HG03558 (cell line): ENCODE data around the gene TMEM134.

ENCODE experiments used
- ATAC-seq: cut with Tn5 transposase; IDR thresholded peaks from one replicate; pipeline ENCODE4 v1.9.1; 2021; ENCODE audit warnings: moderate number of reproducible peaks; ENCODE audit not compliant: unreplicated experiment; ENCODE audit errors: extremely low read depth

The TMEM134 gene

DNA sequence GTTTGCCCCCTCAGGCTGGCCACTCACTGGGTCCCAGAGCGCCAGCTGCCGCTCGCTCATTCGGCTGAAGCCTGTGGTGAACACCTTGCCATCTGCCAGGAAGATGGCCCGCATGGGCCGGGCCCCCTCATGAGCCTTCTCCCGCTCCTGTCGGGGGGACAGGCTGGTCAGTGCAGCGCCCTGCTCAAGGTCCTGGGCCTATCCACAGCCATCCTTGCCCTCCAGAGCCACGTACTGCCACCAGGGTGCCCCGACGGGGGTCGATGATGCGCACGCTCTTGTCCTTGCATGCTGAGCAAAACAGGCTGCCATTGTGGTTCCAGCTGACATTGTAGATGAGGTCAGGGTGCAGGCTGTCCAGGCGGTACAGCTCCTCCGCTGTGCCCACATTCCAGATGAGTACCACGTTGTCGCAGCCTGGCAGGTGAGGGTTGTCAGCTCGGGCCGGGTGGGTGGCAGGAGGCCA, 27.9 kb downstream of the TMEM134 start:
- no peak for ATAC-seq

DNA sequence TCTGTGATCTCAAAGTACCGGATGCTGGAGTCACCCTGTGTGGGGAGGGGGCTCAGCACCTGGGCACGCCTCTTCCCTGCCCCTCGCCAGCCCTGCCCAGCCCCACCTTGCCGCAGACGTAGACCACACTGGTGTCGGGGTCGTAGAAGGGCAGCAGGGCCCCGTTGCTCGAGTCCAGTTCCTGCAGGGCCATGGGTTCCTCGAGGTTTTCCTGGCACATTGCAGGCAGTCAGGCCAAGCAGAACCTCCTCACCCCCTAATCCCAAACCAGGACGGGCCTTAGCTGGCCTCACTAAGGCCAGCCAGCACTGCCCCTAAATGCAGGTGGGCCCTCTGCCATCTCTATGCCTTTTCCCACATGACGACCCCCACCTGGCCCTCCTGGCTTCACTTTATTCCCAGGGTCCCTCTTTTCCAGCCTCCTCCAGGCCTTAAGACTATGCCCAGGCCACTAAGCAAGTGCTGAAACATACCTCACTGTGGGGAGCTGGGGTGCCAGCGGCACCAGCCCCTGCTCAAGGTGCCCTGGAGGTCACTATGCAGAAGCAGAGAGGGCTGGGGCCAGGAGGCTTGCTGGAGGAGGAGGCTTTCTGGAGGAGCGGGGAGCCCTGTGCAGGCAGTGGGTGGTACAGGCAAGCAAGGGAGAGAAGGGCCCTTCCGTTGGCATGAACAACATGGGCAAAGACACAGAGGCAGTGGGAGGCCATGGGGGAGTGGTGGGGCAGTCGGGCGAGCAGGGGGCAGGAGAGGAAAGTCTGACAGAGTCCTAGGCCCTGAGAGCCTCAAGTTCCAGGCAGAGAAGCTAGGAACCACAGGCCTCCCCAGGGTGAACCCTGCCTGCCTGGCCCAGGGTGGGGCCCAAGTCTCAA, 28.6 kb downstream of the TMEM134 start:
- ATAC-seq: no peak

DNA sequence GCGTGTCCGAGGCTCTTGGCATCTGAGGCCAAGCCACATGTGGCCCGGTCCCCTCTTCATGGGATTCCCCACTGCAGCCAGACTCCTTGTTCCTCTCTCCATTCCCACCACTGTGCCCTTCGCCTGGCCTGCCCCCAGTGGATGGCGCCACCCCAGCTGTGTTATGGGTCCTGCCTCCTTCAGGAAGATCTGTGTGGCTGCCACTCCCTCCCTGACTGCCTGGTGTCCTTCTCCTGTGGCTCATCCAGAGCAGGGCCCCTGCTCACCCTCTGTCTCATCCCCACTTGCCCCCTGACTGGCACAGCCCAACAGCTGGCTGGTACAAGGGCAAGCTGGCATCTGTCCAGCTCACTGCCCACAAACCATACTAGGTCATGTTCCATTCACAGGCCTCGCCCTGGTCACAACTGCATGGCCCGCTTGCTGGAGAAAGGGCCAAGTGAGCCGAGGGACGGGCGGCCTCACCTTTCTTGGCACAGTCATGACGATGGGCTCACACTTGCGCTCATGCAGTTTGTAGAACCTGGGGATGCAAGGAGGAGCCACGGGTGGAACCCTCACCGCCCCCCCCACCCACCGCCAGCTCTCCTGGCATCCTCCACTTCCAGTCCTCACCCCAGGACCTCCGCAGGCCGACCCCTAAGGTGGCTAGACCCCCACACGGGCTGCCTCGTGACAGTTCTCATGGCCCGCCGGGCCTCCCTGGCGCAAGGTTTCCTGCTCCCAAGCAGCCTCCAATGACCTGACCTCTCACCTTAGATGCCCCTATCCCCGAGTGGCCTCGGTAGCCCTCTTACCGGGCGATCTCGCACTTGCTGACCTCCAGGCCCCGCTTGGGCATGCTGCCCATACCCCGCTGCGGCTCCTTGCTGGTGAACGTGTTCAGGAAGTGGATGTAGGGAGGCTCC, 29.5 kb downstream of the TMEM134 start:
- ATAC-seq: no peak

DNA sequence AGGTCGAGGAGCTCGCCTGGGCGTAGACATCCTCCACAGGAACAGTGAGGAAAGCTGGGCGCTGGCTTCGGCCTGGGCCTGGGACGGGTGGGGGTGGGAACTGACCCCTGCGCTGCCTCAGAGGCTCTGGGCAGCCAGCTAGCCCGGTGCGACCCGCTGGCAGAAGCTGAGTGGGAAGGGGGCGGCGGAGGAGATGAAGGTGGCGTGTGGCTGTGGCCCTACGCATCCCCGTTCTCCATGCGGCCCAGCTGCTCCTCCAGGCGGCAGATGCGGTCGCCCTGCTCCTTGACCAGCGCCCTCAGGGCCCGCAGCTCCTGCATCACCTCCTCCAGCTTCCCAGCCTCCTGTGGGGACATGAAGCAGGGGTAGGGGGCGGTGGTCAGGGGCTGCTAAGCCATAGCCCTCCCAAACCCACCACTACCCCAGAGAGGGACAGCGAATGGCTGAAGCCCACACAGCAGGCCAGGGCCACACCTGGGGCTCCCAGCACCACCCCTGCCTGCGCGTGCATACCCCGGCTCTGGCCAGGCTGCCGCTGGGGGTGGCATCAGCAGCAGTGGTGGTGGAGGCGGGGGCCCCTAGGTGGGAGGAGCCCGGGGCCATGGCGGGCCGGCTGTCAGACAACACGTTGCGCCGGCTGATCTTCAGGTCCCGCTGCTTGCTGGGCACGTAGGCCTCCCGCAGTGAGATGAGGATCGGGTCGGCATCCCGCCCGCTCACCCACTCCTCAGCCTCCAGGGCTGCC, 30.7 kb downstream of the TMEM134 start:
- ATAC-seq: no peak

DNA sequence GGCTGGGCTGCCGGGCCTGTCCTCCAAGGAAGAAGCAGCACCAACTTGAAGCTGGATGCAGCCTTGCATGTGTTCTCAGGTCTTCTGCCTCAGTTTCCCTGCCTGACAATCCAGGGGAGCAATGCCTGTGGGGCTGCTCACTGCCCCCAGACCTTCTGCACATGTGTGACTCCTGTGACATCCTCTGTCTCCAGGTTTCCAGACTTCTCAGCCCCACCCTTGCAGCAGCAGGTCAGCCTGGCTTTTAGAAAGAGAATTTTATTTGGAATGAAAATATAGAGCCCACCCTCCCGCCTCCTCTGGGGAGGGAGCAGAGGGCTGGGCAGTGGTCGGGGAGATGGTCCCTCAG, 31.3 kb downstream of the TMEM134 start:
- no peak for ATAC-seq

DNA sequence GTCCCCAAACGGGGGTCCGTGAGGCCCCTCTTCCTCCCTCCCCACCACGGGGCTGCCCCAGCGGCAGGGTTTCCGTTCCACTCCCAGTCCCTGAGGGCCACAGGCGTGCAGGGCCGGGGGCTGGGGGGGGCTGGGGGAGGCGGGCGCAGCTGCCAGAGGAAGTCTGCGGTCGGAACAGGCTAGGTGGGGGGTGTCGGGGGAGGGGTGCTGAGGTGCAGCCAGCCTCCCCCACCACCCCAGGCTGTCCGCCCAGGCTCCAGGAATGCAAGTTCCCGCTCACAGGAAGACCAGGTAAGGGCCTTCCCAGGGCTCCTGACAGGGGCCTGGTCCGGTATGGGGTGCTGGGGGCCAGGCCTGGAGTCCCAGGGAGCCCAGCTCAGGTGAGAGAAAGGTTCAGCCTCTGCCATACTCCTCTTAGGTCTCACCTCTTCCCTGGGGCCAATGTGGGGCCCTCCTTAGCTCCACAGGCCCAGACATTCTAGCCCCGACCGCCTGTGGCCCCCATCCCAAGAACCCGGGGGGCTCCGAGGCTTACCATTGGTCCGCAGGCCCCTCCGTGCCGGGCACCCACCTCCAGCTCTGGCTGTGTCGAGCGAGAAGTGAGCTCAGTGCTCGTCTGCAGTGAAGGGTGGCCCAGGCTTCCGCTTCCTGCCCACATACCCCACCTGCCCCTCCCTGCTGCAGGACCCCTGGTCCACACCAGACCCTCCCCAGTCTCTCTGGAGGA, 31.8 kb downstream of the TMEM134 start, which contains the start of gene PTPRCAP:
Gene PTPRCAP, minus strand, starts transcription at position 601 of the 727 bp plus-strand sequence. Its CDS starts 63 bp downstream, at position 538.
- no peak for ATAC-seq

DNA sequence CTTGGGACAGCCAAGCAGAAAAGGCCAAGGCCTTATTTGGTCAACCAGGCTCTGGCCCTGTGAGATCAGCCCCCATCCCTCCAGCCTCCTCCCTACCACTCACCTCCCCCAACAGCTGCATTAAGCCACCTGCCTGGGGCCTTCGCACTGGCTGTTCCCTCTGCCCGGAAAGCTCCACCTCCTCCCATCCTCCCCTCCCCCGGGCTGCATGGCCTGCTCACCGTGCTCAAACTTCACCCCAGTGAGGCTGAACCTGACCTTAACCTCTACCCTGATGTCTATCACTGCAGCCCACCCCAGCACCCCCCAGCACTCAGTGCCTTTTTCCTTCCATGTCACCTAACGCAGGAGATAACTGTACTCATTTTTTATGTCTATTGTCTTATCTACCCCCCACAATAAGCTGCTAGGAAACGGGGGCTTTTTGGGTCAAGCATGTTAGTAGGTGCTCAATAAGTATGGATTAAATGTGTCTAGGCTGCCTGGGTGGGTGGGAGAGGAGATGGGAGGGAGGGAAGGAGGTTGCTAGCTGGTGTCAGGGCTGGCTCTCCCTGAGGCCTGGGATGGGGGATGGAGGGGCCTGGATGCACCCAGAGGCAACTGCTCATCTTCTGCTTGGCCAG, 32.5 kb downstream of the TMEM134 start:
- no peak for ATAC-seq

DNA sequence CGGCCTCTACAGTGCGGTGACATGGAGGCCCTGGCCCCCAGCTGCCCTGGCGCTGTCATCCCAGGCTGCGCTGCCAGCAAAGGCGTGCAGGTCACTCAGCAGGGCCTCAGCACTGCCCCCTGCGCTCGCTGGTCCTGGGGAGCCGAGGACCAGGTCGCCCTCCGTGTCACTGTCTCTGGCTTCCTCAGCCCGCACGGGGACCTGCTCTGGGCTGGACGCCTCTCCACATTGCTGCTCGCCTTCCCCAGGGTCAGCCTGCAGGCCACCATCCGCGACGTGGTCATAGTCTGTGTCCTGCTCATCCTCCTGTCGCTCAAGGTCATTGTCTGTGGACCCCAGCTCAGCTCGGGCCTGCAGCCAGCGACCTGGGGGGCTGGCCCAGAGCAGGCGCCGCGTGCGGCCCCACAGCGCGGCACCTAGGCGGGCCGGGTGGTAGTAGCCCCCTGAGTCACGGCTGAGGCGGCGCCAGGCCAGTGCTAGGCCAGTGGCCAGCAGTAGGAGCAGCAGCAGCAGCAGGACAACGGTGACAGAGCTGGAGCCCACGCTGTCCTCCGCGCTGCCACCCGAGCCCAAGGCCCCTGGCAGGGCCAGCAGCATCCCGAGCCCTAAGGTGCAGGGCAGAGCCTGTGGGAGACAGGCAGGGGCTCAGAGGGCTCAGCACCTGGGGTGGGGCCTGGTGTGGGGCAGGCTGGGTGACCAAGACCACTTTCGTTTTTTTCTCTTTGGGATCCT, 33.2 kb downstream of the TMEM134 start:
- no peak for ATAC-seq

DNA sequence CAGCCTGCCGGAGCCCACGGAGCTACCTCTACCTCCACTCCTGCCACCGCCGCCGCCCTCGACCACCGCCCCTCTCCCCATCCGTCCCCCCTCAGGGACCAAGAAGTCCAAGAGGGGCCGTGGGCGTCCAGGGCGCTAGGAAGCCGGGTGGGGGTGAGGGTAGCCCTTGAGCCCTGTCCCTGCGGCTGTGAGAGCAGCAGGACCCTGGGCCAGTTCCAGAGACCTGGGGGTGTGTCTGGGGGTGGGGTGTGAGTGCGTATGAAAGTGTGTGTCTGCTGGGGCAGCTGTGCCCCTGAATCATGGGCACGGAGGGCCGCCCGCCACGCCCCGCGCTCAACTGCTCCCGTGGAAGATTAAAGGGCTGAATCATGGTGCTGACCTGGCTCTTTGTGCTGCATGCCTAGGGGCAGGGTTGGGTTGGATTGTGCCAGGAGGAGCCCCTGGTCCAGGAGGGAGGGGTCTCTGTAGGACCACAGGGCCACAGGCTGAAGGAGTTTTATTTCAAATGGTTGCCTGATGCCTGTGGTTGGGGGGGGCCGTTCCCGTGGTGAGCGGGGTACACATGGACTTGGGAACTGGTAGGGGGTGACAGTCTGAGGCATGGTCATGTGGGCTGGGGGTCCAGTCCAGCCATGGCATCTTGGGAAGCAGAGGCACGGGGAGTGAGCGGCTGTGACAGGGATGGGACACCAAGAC, 33.9 kb downstream of the TMEM134 start:
- ATAC-seq: no peak

DNA sequence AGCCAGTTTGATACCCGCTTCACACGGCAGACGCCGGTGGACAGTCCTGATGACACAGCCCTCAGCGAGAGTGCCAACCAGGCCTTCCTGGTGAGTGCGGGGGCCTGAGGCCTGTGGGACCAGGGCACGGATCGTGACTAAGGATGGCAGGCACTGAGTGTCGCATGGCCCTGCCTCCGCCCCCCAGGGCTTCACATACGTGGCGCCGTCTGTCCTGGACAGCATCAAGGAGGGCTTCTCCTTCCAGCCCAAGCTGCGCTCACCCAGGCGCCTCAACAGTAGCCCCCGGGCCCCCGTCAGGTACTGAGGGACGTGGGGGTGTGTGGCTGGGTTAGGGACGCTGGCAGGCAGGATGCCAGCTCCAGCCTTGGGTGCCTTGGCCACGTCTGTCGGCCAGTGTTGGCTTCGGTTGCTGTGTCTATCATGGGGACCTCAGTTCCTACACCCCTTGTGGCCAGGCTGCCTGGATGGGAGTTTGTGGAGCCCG, 34.6 kb downstream of the TMEM134 start:
- no peak for ATAC-seq

DNA sequence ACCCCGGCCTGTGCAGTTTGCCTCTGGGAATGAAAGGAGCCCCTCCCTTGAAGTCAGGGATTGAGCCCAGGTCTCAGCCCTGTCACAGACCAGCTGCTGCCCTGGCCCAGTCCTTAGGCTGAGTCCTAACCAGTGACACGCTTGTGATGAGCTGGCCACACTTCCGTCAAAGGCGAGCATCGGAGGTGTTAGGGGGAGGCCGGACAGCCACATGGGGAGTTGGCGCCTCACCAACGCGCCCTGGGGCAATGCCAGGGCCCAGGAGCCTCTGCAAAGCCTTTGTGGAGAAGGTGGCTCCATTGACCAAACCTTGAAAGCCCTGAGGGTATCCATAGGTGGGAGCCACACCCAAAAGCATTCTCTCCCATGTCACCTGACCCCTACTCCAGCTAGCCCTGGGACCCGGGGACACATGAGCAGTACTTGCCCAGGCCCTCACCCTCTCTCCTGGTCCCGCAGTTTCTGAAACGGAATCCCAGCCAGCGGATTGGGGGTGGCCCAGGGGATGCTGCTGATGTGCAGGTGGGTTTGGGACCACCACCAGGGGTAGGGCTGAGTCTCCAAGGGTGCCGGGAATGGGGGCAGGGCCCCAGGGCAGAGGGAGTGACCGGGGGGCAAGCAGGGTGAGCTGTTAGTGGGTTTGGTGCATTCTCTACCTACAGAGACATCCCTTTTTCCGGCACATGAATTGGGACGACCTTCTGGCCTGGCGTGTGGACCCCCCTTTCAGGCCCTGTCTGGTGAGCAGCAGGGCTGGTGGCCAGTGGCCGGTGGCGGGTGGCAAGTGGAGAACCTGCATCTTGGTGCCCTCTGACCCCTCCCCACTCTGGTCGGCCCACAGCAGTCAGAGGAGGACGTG, 35.3 kb downstream of the TMEM134 start:
- ATAC-seq: no peak

DNA sequence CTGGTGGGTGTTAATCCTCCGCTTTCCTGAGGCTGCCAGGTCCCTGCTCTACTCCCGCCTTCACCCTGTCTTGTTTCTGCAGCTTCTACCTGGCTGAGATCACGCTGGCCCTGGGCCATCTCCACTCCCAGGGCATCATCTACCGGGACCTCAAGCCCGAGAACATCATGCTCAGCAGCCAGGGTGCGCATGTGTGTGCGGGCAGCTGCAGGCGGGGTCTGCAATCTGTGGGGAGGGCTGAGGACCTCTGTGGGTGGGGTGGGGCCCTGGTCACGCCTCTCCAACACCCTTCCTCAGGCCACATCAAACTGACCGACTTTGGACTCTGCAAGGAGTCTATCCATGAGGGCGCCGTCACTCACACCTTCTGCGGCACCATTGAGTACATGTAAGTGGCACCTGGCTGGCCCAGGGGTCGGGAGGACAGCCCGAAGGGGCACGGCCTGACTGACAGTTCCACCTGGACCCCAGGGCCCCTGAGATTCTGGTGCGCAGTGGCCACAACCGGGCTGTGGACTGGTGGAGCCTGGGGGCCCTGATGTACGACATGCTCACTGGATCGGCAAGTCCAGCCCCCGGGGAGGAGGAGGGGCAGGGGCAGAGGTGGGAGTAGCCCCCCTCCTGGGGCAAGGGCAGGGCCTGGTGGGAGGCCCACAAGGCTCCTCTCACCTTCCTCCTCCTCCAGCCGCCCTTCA, 36.2 kb downstream of the TMEM134 start:
- ATAC-seq: no peak

DNA sequence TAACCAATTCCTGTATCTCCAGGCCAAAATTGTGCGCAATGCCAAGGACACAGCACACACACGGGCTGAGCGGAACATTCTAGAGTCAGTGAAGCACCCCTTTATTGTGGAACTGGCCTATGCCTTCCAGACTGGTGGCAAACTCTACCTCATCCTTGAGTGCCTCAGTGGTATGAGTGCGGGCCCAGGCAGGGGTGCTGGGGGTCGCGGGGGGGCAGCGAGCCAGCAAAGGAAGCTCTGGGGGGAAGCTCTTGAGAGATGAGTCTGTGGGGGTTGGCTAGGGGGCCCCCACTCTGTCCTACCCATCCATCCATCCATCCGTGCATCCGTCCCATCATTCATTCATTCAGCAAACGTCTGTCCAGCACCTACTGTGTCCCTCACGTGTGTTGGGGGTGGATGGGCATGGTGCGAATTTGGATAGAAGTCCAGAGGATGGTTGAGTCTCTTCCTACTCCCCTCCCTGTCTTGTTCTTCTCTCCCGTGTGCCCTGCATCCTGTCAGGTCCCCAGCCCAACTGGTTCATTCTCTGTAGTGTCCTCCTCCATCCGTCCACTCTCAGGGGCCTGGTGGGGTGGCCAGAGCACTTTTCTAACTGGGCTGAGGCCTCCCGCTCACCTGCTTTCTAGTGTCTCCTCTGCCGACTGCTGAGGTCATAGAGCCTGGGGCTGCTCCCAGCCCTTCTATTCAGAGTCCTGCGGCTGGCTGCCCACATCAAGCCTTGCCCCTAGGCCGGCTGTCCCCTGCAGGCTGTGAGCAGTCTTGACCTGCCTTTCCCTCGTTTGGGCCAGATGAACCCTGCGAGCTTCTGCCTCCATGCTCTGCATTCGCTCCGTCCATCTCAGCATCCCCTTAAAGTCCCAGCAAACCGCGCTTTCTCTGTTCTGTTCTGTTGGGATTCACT, 37.5 kb downstream of the TMEM134 start:
- no peak for ATAC-seq

DNA sequence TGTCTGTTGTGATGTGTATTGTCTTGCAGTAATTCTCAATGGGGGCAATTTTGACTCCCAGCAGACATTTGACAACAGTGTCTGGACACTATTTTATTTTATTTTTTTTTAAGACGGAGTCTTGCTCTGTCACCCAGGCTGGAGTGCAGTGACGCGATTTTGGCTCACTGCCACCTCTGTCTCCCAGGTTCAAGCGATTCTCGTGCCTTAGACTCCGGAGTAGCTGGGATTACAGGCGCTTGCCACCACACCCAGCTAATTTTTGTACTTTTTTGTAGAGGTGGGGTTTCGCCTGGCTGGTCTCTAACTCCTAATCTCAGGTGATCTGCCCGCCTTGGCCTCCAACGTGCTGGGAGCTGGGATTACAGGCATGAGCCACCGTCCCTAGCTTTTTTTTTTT, 39.3 kb downstream of the TMEM134 start:
- ATAC-seq: no peak

DNA sequence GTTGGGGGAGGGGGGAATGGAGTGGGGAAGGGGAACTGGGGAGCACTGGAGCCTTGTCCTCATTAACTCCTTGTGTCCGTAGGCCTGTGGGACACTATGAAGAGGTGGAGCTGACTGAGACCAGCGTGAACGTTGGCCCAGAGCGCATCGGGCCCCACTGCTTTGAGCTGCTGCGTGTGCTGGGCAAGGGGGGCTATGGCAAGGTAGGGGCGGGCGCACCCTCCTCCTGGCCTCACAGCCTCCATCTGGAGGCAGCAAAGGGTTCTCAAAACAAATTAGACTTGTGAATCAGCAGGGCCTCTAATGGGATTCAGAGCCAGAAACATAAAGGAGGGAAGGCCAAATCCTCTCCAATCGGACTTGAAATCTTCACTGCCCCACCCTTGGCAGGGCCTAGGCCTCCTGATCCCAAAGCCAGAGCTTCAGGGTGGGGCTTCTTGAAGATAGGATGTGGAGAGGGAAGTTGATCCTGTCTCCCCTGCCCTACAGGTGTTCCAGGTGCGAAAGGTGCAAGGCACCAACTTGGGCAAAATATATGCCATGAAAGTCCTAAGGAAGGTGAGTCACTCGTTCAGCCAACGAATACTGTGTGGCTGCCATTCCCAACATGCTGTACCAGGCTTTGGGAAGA, 39.9 kb downstream of the TMEM134 start:
- no peak for ATAC-seq
